RCC 7860 (cell line): ENCODE data around the gene NECTIN2.
"Not testable (repeated sequence)": the region's sequence is repeated elsewhere in the genome, so short reads cannot be mapped to it uniquely, and the experiment has no call there.

ENCODE experiments used
- DNase-seq: peaks from one replicate; pipeline ENCODE4 v3.0.0-alpha.2; 2015; ENCODE audit warnings: low spot score
- FAIRE-seq: peaks from 2 replicates; lab custom pipeline; 2012; peaks lifted over from hg19 to GRCh38; lab: Jason Lieb, UNC

The NECTIN2 gene

GRCh38 chr19:44816301-44816700 is 29.8 kb upstream of the NECTIN2 start:
- DNase-seq: no peak
- FAIRE-seq: no peak

DNA sequence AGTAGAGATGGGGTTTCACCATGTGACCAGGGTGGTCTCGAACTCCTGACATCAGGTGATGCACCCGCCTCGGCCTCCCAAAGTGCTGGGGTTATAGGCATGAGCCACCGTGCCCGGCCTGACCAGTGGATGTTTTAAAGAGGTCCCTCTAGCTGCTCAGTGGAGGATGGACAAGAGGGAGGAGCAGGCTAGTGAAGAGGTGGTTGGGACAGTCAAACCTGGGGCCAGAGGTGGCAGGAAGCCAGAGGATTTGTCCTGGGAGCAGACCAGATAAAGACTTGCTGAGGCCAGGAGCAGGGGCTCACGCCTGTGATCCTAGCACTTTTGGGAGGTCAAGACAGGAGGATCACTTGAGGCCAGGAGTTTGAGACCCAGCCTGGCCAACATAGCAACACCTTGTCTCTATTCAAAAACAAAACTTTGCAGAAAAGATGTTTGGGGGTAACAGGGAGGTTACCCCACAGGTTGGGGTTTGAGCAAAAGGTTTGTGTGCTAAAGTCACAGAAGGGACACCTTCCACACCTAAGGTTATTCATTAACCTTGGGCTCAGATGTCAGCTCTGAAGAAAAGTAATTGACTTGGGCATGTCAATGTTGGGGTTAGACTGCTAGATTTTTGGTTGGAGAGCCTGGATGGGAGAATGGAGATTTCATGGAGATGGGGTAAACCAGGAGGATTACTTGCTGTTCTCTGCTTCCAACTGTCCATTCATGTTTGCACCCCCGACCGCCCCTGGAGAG is 28.2 kb upstream of the NECTIN2 start:
- no peak for DNase-seq
- no peak for FAIRE-seq

- DNase-seq (no peak), FAIRE-seq (no peak)
These were observed 27.5 kb upstream of the NECTIN2 start for GRCh38 chr19:44818466-44819031.

GRCh38 chr19:44819246-44819832 is 26.8 kb upstream of the NECTIN2 start:
- DNase-seq (no peak), FAIRE-seq (no peak)

- FAIRE-seq (no peak), DNase-seq (no peak)
These were observed 25.2 kb upstream of the NECTIN2 start for GRCh38 chr19:44820648-44821609.

DNA sequence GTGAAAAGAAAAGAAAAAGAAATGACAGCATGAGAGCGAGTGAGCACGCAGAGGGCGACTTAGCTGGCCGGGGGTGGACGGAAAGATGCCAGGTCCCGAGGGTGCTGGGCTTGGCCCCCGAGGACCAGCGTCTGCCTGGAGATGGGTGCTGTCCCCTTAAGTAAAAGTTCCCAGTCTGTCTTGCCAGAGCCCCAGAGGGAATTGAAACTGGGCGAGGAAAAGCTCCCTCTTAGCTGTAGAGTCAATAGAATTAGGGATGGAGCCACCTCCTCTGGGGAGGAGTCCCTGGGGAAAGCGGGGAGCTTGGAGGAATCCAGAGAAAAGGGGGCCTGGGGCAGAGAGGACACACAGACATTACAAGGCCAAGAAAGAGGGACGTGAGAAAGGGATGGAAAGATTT is 23.9 kb upstream of the NECTIN2 start:
- DNase-seq: no peak
- no peak for FAIRE-seq

DNA sequence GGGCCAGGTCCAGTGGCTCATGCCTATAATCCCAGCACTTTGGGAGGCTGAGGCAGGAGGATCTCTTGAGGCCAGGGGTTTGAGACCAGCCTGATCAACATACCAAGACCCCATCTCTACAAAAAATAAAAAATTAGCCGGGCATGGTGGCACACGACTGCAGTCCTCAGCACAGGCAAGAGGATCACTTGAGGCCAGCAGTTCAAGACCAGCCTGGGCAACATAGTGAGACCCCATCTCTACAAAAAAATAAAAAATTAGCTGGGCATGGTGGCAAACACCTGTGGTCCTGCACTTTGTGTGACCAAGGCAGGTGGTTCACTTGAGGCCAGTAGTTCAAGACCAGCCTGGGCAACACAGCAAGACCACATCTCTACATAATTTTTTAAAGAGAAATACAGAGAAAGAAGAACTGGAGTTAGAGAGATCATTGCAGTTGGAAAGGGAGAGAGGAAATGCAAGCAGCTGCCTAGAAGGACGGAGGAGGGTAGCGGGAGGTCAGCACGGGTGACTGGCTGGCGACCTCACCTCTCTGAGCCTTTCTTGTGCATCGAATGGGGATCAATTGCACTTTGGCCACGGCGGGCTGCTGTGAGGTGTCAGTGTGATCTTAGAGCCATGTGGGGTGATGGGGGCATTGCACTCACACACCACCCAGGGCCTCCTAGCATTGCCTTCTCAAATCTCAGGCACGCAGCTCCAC is 23.3 kb upstream of the NECTIN2 start:
- DNase-seq (no peak), FAIRE-seq (no peak)

DNA sequence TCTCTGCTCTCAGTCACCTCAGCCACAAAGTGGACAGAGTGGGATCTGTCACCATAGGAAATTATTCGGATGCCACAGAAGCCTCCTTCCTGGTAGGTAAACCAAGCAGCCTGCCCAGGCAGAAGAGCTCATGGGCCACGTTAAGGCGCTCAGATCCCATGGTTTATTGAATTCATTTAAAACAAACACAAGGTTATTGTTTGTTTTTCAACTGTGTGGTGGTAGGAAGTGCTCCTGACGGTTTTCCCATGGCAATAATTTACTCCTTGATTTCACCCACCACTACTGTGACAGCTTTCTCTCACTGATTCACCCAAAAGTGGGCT is 22.8 kb upstream of the NECTIN2 start:
- no peak for DNase-seq
- no peak for FAIRE-seq

DNA sequence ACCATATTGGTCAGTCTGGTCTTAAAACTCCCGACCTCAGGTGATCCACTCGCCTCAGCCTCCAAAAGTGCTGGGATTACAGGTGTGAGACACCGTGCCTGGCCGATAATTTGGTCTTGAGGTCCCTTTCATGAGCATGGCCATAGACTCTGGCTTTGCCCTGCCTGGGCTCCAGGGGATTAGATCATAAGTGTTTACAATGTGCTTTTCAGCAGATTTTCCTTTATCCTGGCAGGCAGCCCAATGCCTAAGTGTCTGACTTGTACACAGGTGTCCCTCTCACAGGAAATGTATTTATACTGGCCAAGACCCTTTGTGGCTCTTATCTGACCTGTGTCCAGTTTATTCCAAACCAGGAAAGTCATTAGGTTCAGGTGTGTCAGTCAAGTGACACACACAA is 21.3 kb upstream of the NECTIN2 start:
- no peak for DNase-seq
- FAIRE-seq: no peak

- not testable (repeated sequence) for DNase-seq, FAIRE-seq
These were observed 13.2 kb upstream of the NECTIN2 start for GRCh38 chr19:44832875-44833274.

GRCh38 chr19:44834399-44834798 is 11.7 kb upstream of the NECTIN2 start:
- not testable (repeated sequence) for DNase-seq, FAIRE-seq

DNA sequence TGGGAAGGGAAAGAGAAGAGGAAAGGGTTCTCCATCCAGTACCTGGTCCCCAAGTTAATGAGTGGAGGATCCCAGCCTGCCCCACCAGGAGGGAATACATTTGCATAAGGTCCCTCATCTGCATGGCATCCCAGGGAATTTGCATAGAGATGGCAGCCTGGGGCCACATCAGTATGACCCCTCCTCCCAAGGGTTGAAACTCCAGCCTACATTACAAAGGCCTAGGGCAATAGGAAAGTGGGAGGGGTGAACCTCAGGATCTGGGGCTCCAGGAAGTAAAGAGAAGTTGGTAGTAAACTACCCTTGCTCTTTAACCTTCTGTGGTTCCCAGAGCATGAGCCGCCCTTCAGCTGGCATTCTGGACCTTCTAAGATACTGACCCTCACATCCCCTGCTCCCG is 6.8 kb upstream of the NECTIN2 start:
- DNase-seq: no peak
- no peak for FAIRE-seq

DNA sequence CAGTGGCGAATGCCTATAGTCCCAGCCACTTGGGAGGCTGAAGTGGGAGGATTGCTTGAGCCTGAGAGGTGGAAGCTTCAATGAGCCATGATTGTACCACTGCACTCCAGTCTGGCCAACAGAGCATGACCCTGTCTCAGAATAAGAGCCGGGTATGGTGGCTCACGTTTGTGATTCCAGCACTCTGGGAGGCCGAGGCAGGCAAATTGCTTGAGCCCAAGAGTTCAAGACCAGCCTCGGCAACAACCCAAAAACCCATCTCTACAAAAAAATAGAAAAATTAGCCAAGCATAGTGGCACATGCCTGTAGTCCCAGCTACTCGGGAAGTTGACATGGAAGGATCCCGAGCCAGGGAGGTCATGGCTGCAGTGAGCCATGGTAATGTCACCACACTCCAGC is 5.3 kb upstream of the NECTIN2 start:
- FAIRE-seq: no peak
- DNase-seq: no peak

DNA sequence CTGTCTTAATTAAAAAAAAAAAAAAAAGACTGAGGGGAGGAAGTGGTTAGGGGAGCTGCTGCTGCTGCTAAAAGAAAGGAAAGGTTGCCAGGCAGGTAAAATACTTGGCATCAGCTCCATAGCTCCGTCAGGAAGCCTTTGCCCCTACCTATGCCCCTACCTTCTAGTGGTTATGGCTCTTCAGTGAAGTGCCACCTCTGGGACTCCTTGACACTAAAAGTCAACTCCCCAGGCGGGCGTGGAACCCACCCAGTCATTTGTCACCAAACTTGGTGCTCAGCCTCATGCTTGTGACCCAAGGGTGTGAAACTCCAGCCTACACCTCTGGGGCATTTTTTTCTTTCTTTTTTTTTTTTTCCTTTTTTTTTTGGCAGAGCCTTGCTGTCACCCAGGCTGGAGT is 4.9 kb upstream of the NECTIN2 start:
- no peak for DNase-seq
- no peak for FAIRE-seq

GRCh38 chr19:44845286-44845611 is 848 bp upstream of the NECTIN2 start:
- DNase-seq (no peak), FAIRE-seq (no peak)

DNA sequence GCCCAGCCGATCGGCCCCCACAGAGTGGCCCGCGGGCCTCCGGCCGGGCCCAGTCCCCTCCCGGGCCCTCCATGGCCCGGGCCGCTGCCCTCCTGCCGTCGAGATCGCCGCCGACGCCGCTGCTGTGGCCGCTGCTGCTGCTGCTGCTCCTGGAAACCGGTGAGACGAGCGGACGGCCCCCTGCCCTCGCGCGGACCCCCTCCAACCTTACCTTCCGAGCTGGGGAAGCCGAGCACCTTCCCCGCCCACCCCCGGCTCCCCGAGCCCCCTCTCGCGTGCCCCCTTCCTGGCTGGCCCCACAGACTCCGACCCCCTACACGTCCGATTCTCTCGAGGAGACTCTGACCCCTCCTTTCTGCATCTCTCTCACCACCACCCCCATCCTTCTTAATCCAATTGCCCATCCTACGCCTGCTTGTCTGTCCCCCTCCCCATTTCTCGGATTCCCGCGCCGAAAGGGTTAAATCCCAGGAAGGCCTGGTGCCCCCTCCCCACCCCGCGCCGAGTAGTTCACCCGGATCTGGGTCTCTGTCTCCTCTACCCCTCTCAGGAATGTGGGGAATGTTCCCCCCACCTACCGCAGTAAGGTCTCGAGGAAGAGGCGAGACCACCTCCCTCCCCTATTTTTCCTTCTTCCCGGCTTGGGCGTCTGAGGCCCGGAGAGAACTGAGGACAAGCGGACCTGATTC is 502 bp downstream of the NECTIN2 start:
- FAIRE-seq (no peak), DNase-seq (no peak)

DNA sequence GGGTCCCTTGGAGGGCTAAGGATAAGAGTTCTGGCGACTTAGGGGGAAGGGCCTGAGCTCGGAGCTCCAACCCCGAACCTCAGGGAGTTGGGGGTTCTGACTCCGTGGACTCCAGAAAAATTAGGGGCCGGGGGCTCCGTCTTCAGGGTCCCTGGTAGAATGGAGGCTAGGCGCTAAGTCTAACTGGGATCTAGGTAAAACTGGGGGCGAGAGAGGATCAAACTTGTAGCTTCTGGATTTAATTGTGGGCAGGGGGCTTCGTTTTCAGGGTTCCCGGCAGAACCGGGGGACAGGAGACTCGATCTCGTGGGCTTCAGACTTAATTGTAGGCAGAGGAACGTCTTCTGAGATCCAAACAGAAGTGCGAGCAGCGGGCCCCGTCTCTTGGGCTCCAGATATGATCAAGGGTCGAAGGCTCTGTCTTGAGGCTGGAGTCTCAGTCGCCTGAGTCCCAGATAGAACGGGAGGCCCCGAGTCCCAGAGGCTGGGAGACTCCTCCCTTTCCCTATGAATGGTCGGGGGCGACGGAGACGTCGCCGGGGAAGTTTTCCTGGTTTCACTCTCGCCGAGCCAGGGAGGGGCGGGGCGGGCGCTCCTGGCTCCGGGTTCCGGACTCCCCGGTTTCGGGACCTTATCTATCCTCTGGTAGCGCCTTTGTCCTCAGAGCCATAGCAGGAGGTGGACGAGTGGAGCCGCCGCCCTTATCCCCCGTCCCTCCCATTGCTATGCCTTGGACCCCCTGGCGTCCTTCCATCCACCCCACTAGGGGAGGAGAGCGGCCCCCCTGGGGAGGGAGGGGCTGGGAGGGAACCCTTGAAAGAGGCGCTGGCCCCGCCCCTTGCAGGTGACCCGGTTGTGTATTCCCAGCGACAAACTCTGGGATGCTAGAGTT is 1.3 kb downstream of the NECTIN2 start:
- no peak for FAIRE-seq
- no peak for DNase-seq

- peak; percentile 16 for DNase-seq
- FAIRE-seq: no peak
These were observed 2.1 kb downstream of the NECTIN2 start for GRCh38 chr19:44848036-44848811.
